Activated T-cell treated with anti-CD3 and anti-CD28 coated beads for 4 hours (primary cell): ENCODE measurements around the gene MED9.

Source experiments
- DNase-seq: peaks from one replicate; pipeline ENCODE4 v3.0.0-alpha.2; 2020

MED9 gene

DNA sequence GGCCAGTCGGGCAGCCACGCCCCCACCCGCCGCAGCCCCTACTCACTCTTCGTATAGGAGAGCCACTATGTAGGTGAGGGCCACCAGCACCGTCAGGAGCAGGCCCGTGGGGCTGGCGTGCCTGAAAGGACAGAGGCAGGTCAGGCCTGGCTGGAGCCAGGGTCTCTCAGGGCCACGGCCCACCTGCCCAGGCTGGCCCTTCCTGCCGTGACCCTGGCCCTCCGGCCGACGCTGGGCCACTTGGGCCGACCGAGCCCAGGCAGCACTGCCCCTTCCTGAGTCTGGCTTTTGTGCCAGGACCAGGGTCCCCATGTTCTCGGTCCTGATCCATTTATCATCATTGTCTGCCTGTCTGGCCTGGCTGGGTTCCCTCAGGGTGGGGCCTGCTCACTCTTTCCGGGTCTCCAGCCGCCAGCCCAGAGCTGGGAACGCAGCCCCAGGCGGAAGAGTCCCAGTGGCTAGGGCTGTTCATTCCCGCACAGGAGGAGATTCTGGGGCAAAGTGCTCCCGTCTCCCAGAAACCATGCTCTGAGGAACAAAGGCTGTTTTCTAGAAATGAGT, 29.5 kb downstream of the MED9 start:
- DNase-seq: no peak

- no peak for DNase-seq
Observed at GRCh38 chr17:17506893-17507464, 30.2 kb downstream of the MED9 start.

- DNase-seq: no peak
Observed at GRCh38 chr17:17507465-17508011, 30.7 kb downstream of the MED9 start.

DNA sequence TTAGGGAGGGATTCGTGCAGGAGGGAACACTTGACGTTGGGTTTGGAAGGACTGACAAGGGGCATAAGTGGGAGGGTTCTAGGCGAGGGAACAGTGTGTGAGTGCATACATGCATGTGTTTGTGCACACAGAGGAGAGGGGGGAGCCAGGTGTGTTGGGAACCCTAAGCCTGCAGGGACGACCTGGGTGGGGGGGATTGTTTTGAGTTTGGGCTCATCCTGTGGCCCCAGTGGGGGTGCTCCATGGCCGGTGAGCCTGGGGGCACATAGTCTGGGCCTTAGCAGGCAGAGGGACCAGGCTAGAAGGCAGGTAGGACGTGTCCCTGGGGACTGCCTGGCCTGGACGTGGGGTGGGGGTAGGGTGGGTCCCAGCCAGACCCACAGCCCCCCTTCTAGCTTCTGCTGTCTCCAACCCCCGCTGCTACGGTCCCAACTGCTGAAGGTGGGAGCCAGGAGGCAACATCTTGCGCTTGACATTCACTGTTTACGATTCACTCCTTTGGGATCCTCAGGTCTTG, 31.3 kb downstream of the MED9 start:
- DNase-seq: no peak

DNA sequence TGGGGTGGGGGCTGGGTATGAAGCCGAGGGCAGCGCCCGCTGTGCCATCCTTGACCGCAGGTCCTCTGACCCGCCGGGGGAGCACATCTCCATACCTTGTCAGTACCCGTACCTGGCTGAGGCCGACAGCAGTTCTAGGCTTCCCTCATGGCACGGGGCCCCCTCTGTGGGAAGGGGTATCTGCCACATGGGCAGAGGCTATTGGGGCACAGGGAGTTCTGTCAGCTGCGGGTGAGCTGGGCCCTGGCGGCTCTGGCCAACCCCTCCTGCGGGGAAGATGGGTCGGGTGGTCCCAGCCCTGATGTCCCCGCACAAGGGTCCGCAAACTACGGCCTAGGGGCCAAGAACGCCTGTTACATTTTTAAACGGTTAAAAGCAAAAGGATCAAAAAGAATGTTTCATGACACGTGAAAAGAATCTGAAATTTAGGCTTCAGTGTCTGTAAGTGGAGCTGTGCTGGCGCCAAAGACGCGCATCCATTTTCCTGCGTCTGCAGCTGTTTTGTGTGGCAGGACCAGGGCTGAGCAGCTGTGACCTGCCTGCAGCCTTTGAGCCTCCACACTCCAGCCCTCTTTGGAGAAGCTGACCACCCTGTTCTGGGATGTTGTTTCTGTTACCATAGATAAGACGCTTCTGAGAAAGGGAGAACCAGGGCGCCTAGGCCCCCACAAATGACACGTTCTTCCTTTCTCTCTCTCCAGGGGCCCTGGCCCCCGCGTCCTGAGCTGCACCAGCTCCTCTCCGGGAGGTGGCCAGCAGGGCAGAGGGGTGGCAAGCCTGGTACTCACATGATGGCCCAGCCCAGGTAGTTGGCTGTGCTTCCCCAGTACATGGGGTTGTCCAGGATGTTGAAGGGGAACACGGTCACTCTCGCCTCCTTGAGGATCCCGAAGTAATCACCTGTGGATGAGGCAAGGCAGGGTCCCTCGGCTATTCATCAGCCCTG, 32.1 kb downstream of the MED9 start:
- DNase-seq: no peak

DNA sequence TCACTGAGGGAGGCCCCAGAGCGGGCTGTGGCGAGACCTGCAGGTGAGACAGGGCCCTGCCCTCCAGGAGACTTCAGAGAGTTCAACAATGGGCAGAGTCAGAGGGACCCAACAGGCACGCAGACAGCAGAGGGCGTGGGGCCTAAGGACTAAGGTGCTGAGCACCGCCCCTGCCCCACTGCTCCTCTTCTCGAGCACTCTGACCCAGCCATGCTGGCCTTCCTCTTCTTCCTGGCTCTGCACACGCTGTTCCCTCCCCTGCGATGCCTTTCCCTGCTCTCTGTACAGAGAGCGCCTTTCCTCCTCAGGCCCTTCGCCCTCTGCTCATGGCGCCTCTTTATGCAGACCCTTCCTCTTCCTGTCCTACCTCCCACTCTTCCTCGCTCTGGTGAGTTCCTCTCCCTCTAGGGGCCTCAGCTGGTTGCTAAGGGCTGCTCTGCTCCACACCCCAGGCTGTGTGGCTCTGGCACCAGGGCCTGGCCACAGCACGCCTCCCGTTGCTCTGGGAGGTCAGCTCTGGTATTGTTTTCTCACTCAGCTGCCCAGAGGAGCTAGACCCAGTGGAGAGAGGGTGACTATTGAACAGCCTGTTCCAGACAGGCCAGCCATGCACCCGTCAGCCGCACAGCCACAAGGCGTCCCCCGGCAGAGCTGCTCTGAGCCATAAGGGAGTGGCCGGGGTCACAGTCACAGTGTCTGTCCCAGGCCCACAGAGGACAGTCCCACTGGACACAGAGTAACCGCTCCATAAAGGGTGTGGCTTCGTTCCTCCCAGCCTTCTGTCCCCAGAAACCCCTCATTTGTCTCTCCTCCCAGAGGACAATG, 33.0 kb downstream of the MED9 start:
- no peak for DNase-seq

- DNase-seq: no peak
Observed at GRCh38 chr17:17510456-17511292, 33.9 kb downstream of the MED9 start.

GRCh38 chr17:17511293-17511741, 34.5 kb downstream of the MED9 start:
- DNase-seq: no peak

DNA sequence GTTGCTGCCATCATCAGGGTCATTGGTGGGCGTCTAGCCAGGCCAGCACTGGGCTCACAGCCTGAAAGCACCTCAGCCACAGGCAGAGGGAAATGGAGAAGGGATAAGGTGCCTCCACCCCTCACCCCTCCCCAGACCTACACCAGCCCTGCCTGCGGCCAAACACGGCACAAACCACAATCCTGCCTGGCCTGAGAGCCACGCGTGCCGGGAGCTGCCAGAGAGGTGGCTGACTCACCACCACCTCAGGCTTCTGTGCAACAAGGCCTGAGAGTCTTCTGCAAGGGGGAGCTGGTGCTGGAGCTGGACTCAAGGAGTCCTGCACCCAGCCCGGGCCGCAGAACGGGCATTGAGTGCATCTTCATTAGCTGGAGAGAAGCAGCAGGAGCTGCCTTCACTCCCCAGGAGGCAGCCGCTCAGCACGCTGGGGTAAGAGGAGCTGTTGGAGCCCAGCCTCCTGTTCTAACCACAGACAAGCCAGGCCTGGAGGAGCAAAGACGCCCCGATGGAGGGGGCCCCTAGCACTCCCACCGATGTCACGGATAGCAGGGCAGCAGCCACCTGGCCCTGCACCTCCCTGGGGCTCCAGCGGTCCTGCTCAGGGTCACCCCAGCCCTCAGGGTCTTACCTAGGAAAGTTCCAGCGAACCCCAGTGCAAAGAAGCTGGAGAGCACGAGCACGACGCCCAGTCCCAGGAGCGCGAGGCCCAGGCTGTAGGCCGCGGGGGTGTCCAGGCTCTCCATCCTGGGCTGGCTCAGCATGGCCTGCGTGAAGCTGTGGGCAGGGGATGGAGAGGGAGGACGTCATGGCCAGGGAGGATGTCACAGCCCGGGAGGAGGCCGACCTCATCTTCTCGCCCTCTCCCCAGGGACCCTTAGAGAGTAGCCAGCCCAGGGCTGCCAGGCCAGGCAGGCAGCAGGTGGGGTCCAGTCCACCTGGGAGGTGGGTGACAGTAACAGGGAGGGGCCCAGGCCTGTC, 35.4 kb downstream of the MED9 start:
- no peak for DNase-seq

- DNase-seq: no peak
Observed at GRCh38 chr17:17512866-17513265, 36.1 kb downstream of the MED9 start.

- no peak for DNase-seq
Observed at GRCh38 chr17:17513626-17514025, 36.8 kb downstream of the MED9 start.

GRCh38 chr17:17514361-17514992, 37.7 kb downstream of the MED9 start:
- DNase-seq: no peak

GRCh38 chr17:17514993-17515933, 38.5 kb downstream of the MED9 start:
- no peak for DNase-seq

DNA sequence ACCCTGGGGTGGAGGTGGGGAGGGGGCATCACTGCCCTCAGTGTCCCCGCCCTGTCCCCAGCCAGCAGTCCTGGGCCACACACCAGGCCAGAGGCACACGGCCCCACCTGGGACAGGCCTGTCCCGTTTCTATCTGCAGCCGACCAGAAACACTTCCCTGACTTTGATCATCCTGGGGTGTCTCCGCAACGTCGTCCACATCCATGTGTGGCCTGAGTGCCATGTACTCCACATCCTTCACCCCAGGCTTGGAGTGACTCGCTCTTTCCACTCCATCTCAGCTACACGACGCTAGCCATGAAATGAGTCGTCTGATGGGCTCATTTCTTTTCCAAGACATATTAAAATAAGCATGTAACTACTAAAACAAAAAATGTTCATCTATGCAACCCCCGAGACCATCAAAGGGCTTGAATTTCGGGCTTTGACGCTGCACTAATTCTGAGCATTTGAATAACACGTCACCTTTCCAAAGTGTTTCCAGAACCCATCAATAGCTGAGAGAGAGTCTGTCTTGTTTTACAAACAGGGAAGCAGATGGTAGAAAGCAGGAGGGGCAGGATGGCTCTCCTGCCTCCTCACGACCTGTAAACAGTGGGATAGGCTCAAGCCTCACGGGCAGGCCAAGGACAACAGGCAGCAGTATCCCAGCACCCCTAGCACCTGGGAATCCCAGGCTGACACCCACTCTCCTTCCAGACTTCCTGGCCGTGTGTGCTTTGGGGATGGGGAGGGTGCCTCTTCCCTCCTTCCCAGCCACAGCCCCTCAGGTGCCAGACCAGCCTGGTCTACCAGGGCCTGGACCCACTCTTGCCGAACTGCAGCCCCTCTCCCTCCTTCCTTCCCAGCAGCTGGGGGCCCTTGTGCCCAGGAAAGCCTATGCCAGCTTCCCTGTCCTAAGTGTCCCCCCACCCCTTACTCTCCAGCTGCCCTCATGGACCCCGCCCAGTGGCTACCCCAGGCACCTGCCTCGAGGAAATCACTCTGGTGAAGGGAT, 39.4 kb downstream of the MED9 start:
- DNase-seq: no peak

DNA sequence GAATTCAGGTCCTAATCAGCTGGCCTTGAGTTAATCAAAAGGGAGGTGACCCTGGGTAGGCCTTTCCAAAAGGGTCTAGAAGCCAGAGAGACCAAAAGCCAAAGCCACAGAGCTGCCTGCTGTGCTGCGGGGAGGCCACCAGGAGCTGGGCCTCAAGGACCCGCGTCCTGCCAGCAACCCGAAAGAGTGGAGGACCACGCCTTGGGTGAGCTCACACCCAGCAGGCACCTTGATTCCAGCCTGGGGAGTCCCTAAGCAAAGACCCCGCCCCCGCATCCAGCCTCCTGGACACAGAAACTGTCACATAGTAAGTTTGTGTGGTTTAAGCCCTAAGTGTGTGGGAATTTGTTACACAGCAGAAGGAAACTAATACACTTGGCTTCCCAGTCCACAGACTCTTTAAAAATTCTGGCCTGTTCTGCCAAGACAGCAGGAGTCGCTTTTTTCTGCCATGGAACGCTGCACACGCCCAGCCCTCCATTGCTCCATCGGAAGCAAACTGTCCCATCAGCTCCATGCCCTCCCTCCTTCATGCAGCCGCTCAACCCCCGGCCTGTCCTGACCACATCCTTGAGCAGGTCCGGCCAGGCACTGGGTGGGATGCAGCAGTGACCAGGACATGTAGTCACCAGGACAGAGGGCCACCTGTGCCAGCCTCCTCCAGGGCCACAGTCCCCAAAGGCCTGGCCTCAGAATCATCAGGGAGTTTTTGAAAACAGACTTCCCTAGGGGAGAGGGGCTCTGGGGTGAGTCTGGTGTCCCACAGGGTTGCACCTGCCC, 40.3 kb downstream of the MED9 start:
- no peak for DNase-seq

- DNase-seq: no peak
Observed at GRCh38 chr17:17518014-17518413, 41.2 kb downstream of the MED9 start.

GRCh38 chr17:17518951-17519350, 42.2 kb downstream of the MED9 start:
- DNase-seq: no peak
